CD4-positive, alpha-beta memory T cell (primary cell): ENCODE data around the gene CCDC92. TPM values are rescaled to one million over a fixed set of nuclear protein-coding genes. Genes with fewer than 3 reads are reported as not detected.

ENCODE experiments used
- CTCF ChIA-PET: fragments of 350-600 bp; sonication (Branson Sonifier 250); formaldehyde crosslinking; loops from one replicate; lab custom pipeline; 2021; ENCODE audit warnings: inconsistent platforms; ENCODE audit not compliant: partially characterized antibody; lab: Charles Lee
- POLR2A ChIA-PET: fragments of 350-600 bp; sonication (Branson Sonifier 250); formaldehyde crosslinking; loops from one replicate; lab custom pipeline; 2021; ENCODE audit not compliant: partially characterized antibody; lab: Charles Lee
- DNase-seq, 5 donors: peaks; one replicate each; pipeline versions ENCODE4 v3.0.0 to v3.0.0-alpha.2; 2020 to 2022; ENCODE audit warnings: mixed read lengths in 1 of 5
- H3K27ac ChIP-seq: one replicate; pipeline ENCODE4 v1.7.0; 2013; ENCODE audit warnings: low read depth, low read length
- H3K27me3 ChIP-seq: 2 replicates; pipeline ENCODE4 v1.7.0; 2013; ENCODE audit warnings: mild to moderate bottlenecking, low read length, moderate library complexity; ENCODE audit not compliant: insufficient read depth
- H3K36me3 ChIP-seq: 2 replicates; pipeline ENCODE4 v1.7.0; 2013; ENCODE audit warnings: mild to moderate bottlenecking, low read length, moderate library complexity; ENCODE audit not compliant: insufficient read depth
- H3K4me1 ChIP-seq: 2 replicates; pipeline ENCODE4 v1.7.0; 2013; ENCODE audit warnings: mild to moderate bottlenecking, low read length, moderate library complexity; ENCODE audit not compliant: insufficient read depth
- H3K4me3 ChIP-seq, 2 donors: one replicate each; pipeline ENCODE4 v1.7.0; 2013; ENCODE audit warnings: low read length in 2 of 2, mild to moderate bottlenecking in 1 of 2
- H3K9me3 ChIP-seq, 2 donors: one replicate each; pipeline ENCODE4 v1.7.0; 2013; ENCODE audit warnings: low read length in 2 of 2, control low read depth in 1 of 2; ENCODE audit not compliant: control insufficient read depth in 1 of 2
- H3K27ac Mint-ChIP-seq, 7 donors: one replicate each; pipeline ENCODE4 v1.8.0; 2020 to 2021; ENCODE audit warnings: mixed read lengths in 7 of 7, mild to moderate bottlenecking in 6 of 7, inconsistent platforms in 3 of 7, moderate library complexity in 3 of 7
- H3K27me3 Mint-ChIP-seq, 2 donors: one replicate each; pipeline ENCODE4 v1.8.0; 2020 to 2021; ENCODE audit warnings: mixed read lengths in 2 of 2
- H3K36me3 Mint-ChIP-seq, 2 donors: one replicate each; pipeline ENCODE4 v1.8.0; 2020 to 2021; ENCODE audit warnings: mixed read lengths in 2 of 2, inconsistent platforms in 1 of 2, mild to moderate bottlenecking in 1 of 2
- H3K4me1 Mint-ChIP-seq, 4 donors: one replicate each; pipeline ENCODE4 v1.8.0; 2020 to 2021; ENCODE audit warnings: mixed read lengths in 4 of 4, mild to moderate bottlenecking in 1 of 4
- H3K4me3 Mint-ChIP-seq, 8 donors: one replicate each; pipeline ENCODE4 v1.8.0; 2020 to 2021; ENCODE audit warnings: mixed read lengths in 8 of 8, mild to moderate bottlenecking in 7 of 8, moderate library complexity in 6 of 8, inconsistent platforms in 3 of 8
- H3K9me3 Mint-ChIP-seq, 8 donors: one replicate each; pipeline ENCODE4 v1.8.0; 2020 to 2021; ENCODE audit warnings: mixed read lengths in 8 of 8, mild to moderate bottlenecking in 5 of 8, inconsistent platforms in 3 of 8, moderate library complexity in 1 of 8
- intact Hi-C: fragments of 100-400 bp; cut with micrococcal nuclease; formaldehyde crosslinking; loops from one replicate; pipeline ENCODE4 v1.15.1; 2023
- polyA plus RNA-seq, 2 donors: library from polyadenylated mRNA; unstranded; fragments of 300-500 nt; fragmentation: Illumina TruSeq; gene quantifications; one replicate each; pipeline ENCODE4 v1.2.3, GENCODE V29; 2021
- total RNA-seq, 2 experiments: library from RNA; stranded (reverse); gene quantifications; one replicate each; pipeline ENCODE4 v1.2.3, GENCODE V29; 2021

CCDC92 gene
- total and polyA plus RNA-seq, 4 experiments from 2014 or later, result 15.6 to 52.9 (median 33.9) TPM

DNA sequence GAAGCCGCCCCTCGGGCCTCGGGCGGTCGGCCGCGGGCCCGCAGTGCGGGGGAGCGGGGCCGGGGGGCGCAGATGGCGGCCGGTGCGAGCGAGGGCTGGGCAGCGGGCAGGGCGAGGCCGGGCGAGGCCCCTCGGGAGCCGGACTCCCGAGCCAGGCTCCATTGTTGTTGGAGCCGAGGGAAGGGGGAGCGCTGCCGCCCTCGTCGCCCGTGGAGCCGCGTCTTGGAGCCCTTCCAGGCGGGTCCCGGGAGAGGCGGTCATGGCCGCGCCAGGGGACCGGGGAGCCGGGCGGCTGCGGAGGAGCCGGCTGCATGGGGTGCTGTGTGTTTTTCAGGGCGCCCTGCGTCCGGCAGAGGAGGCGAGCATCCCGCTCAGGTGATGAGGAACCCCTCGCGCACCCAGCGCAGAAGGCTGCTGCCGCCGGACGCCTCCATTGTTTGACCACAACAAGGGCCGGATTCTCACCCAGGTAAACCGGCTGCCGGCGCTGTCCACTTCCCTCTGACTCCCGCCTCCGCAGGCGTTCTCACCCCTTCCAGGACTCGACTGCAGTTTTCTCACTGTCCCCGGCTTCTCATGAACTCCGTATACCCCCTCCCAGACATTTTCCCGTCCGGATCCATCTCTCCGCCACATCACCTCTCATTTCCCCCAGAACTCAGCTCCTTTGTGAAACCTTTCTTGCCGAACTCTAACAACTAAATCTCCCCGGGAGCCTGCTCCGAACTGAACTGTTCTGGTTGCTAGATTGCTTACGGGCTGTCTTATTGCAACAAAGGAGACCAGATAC lies 1.1 kb upstream of the CCDC92 start:
- peak overlapping the region; percentile 82 to 97 (median 90) for H3K4me3 Mint-ChIP-seq

DNA sequence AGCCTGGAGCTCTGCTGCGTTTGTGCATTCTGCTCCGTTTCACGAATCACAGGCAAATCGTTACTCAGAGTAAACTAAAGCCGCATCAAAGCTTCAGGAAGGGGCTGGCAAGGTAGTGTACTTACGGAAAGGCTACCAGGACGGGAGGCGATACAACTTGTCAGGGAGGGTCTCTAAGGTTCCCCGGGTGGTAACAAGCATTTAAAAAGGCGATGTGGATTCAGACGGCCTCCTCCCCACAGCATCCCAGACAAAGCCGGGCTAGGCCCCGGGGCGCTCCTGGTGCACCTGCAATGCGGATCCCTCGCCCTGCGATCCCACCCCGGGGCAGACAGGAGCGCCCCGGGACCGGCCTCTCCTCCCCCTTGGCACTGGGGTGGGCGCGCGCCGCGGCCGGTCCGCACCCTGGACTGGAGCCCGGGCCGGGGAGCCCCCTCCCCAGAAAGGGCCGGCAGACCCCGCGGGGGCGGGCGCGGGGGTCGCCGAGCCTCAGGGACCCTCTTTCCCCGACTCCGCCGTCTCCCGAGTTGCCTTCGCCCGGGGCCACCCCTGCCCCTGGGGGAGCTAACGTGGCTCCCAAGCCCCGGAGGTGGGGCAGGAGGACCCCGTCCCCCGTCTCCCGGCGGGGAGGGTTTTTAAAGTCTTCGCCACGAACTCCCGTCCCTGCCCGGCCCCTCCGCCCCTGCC lies 718 bp downstream of the CCDC92 start:
- POLR2A ChIA-PET, result interaction anchor here (0.6 to 2.4 kb wide), 6 partner anchors 22 to 948 kb away, joined by 3 to 11 read pairs (median 3); partner anchors contain the start of gene ATP6V0A2
- Mint-ChIP-seq H3K9me3 (no peaks in the 10 kb centered on the region), H3K36me3 (peaks cover 8 to 18% of the 10 kb centered on the region in 2 donors), H3K4me1 (peaks cover 27 to 48% (median 34%) of the 10 kb centered on the region in 4 donors), H3K4me3 (peak overlapping the region; percentile 91 to 98 (median 94)), H3K27ac (peak overlapping the region; percentile 90 to 99 (median 95)), H3K27me3 (no peaks in the 10 kb centered on the region)
- Histone ChIP-seq H3K9me3 (no peaks in the 10 kb centered on the region), H3K27ac (peak overlapping the region; percentile 44), H3K27me3 (no peaks in the 10 kb centered on the region), H3K36me3 (no peaks in the 10 kb centered on the region), H3K4me1 (peaks cover 21% of the 10 kb centered on the region), H3K4me3 (peak overlapping the region in 1 of 2 donors; percentile 54)
- CTCF ChIA-PET, result interaction anchor here (1.9 kb wide), 1 partner anchor 67 kb away, joined by 6 read pairs; no protein-coding TSS in a partner anchor
- peak; percentile 44 to 63 (median 47) for DNase-seq
- intact Hi-C loops, result loop anchor here (2.0 to 5.0 kb wide), 3 partner anchors 33 to 739 kb away; partner anchors contain the start of genes MPHOSPH9, MTRFR and NCOR2

More for the DNA sequence above, 1.1 kb upstream of the CCDC92 start:
- intact Hi-C loops, result loop anchor here (2.0 to 5.0 kb wide), 3 partner anchors 35 to 741 kb away; partner anchors contain the start of genes MPHOSPH9, MTRFR and NCOR2
- CTCF ChIA-PET, result interaction anchor here (1.1 kb wide), 1 partner anchor 69 kb away, joined by 3 read pairs; no protein-coding TSS in a partner anchor
- H3K4me3 ChIP-seq, result peak overlapping the region; percentile 2 to 40
- Mint-ChIP-seq H3K36me3 (peaks cover 8 to 21% of the 10 kb centered on the region in 2 donors), H3K9me3 (no peaks in the 10 kb centered on the region), H3K4me1 (peaks cover 25 to 44% (median 30%) of the 10 kb centered on the region in 4 donors), H3K27me3 (no peaks in the 10 kb centered on the region), H3K27ac (peak overlapping the region; percentile 86 to 95 (median 91))
- peak; percentile 16 to 40 (median 26) for DNase-seq
- peak overlapping the region; percentile 28 for H3K27ac ChIP-seq
- H3K27me3 ChIP-seq, result no peaks in the 10 kb centered on the region
- peaks cover 21% of the 10 kb centered on the region for H3K4me1 ChIP-seq
- peaks cover 3% of the 10 kb centered on the region for H3K36me3 ChIP-seq
- POLR2A ChIA-PET, result interaction anchor here (1.1 kb wide), 1 partner anchor 13 kb away, joined by 3 read pairs; no protein-coding TSS in a partner anchor
- H3K9me3 ChIP-seq, result no peaks in the 10 kb centered on the region

DNA sequence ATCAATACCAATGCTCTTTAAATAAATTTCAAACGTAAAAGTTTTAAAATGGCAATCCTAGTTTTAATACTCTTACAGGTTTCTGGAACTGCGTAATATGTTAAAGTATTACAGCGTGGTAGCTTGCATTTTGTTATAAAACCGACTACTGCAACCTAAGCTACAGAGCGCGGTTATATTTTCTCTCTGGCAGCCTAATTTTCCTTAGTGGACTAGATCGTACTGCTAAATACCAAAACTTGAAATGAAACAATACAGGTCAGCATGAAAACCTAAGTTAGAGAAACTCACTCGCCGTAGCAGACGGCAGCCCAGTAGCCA lies 1.2 kb downstream of the CCDC92 start:
- no peaks in the 10 kb centered on the region for H3K27me3 ChIP-seq
- POLR2A ChIA-PET, result interaction anchor here (0.6 to 2.4 kb wide), 5 partner anchors 21 to 949 kb away, joined by 3 to 11 read pairs (median 3); partner anchors contain the start of gene ATP6V0A2
- Mint-ChIP-seq H3K27ac (peak overlapping the region; percentile 90 to 99 (median 95)), H3K9me3 (no peaks in the 10 kb centered on the region), H3K36me3 (peaks cover 6 to 18% of the 10 kb centered on the region in 2 donors), H3K27me3 (no peaks in the 10 kb centered on the region), H3K4me1 (peaks cover 27 to 48% (median 34%) of the 10 kb centered on the region in 4 donors), H3K4me3 (peak overlapping the region; percentile 91 to 98 (median 94))
- H3K4me1 ChIP-seq, result peaks cover 21% of the 10 kb centered on the region
- no peaks in the 10 kb centered on the region for H3K36me3 ChIP-seq
- peak overlapping the region in 1 of 2 donors; percentile 54 for H3K4me3 ChIP-seq
- H3K27ac ChIP-seq, result peak overlapping the region; percentile 44
- intact Hi-C loops, result loop anchor here (5.0 kb wide), 1 partner anchor 596 kb away; the partner anchor contains the start of gene NCOR2
- CTCF ChIA-PET, result interaction anchor here (1.9 kb wide), 1 partner anchor 66 kb away, joined by 6 read pairs; no protein-coding TSS in a partner anchor
- no peaks in the 10 kb centered on the region for H3K9me3 ChIP-seq
- DNase-seq, result no peak

DNA sequence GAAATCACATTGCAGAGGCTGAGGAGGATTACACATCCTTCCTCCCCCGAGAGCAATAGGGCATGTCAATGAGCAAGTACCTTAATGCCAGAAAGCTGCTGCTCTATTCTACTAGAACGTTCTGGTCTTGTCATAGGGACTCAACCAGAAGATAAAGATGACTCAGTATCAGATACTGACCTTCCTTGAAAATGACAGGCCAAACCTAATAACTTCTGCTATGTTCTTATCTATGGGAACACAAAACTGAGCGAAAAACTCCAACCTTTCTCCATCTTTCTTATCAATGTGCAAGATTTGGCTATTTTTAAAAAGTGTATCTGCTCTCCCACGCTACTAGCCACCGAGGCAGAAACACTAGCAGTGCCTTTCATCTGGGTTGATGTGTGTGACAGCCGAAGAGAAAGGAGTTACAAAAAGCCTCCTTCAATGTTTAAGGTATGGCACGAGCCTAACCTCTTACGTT lies 5.5 kb downstream of the CCDC92 start:
- Mint-ChIP-seq H3K27ac (no peak overlapping the region), H3K4me1 (peaks cover 14 to 29% (median 22%) of the 10 kb centered on the region in 4 donors), H3K36me3 (peaks cover 0 to 4% of the 10 kb centered on the region in 2 donors), H3K4me3 (no peak overlapping the region), H3K9me3 (no peaks in the 10 kb centered on the region), H3K27me3 (no peaks in the 10 kb centered on the region)
- intact Hi-C loops, result no loop called here
- Histone ChIP-seq H3K27me3 (no peaks in the 10 kb centered on the region), H3K27ac (no peak overlapping the region), H3K9me3 (no peaks in the 10 kb centered on the region), H3K36me3 (no peaks in the 10 kb centered on the region), H3K4me3 (no peak overlapping the region), H3K4me1 (peaks cover 9% of the 10 kb centered on the region)
- no peak for DNase-seq
- ChIA-PET POLR2A (no interaction called here), CTCF (no interaction called here)

DNA sequence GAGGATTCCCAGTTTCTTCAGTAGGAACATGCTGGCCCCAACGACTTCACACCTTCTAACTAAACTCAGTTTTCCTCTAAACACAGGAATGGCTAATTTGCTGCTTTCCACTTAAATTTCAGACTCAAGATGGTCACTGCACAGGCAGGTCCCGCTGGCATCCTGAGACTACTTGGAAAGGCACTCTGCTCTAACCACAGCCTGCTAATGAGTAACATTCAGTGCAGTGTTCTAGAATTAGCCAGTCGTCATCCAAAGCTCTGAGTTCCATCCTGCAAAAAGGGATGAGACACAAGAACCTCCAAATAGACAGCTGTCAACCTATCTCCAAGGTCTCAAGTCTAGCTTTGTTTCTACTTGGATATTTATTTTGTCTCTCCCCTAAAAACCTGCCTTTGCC lies 6.0 kb downstream of the CCDC92 start:
- ChIA-PET POLR2A (no interaction called here), CTCF (no interaction called here)
- Mint-ChIP-seq H3K36me3 (peaks cover 0 to 2% of the 10 kb centered on the region in 2 donors), H3K9me3 (no peaks in the 10 kb centered on the region), H3K4me3 (no peak overlapping the region), H3K27me3 (no peaks in the 10 kb centered on the region), H3K4me1 (peaks cover 13 to 26% (median 21%) of the 10 kb centered on the region in 4 donors), H3K27ac (no peak overlapping the region)
- Histone ChIP-seq H3K27me3 (no peaks in the 10 kb centered on the region), H3K4me1 (peaks cover 7% of the 10 kb centered on the region), H3K36me3 (no peaks in the 10 kb centered on the region), H3K27ac (no peak overlapping the region), H3K4me3 (no peak overlapping the region), H3K9me3 (no peaks in the 10 kb centered on the region)
- intact Hi-C loops, result no loop called here
- no peak for DNase-seq

DNA sequence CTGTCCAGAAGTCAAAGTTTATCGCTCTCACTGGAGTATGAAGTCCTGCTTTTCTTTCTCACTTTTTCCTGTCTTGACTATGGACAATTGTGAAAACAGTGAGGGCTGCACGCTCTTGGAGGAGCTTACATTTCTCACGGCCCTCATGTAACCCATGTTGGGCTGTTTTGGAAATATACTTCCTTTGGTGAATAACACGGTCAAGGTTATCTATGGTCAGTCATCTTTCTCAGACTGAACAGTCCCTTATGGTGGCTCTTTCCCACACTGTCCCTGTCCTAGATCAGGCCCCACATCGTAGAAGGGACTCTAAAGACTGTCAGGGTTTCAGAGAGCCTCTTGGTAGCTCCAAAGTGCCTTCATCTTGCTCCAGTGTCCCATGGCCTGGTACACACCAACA lies 7.2 kb downstream of the CCDC92 start:
- Mint-ChIP-seq H3K36me3 (no peaks in the 10 kb centered on the region), H3K9me3 (no peaks in the 10 kb centered on the region), H3K4me3 (no peak overlapping the region), H3K4me1 (peaks cover 9 to 15% (median 12%) of the 10 kb centered on the region in 4 donors), H3K27me3 (no peaks in the 10 kb centered on the region), H3K27ac (no peak overlapping the region)
- Histone ChIP-seq H3K27ac (no peak overlapping the region), H3K4me1 (no peaks in the 10 kb centered on the region), H3K9me3 (no peaks in the 10 kb centered on the region), H3K4me3 (no peak overlapping the region), H3K27me3 (no peaks in the 10 kb centered on the region), H3K36me3 (no peaks in the 10 kb centered on the region)
- CTCF ChIA-PET, result no interaction called here
- intact Hi-C loops, result no loop called here
- no peak for DNase-seq
- POLR2A ChIA-PET, result no interaction called here
